Colonic mucosa (tissue), 4 donors: ENCODE data around the gene RSPH3. TPM values are rescaled to one million over a fixed set of nuclear protein-coding genes. Genes with fewer than 3 reads are reported as not detected.

ENCODE experiments used
- DNase-seq: peaks from one replicate; pipeline ENCODE4 v3.0.0-alpha.2; 2020
- H3K27ac ChIP-seq: fragments of 200-600 bp; one replicate; pipeline ENCODE4 v1.8.0; 2021
- H3K27me3 ChIP-seq: fragments of 200-600 bp; one replicate; pipeline ENCODE4 v1.8.0; 2021
- H3K36me3 ChIP-seq: fragments of 200-600 bp; one replicate; pipeline ENCODE4 v1.8.0; 2021
- H3K4me1 ChIP-seq: fragments of 200-600 bp; one replicate; pipeline ENCODE4 v1.8.0; 2021; ENCODE audit warnings: mild to moderate bottlenecking
- H3K4me3 ChIP-seq: fragments of 200-600 bp; one replicate; pipeline ENCODE4 v1.8.0; 2021
- H3K9ac ChIP-seq, 2 donors: one replicate each; pipeline ENCODE4 v1.7.0; 2013; ENCODE audit warnings: control low read depth in 2 of 2, low read depth in 2 of 2, low read length in 2 of 2
- H3K9me3 ChIP-seq: fragments of 200-600 bp; one replicate; pipeline ENCODE4 v1.8.0; 2021
- CTCF ChIP-seq: fragments of 200-600 bp; IDR thresholded peaks from one replicate; pipeline ENCODE4 v1.8.0; 2022; ENCODE audit warnings: antibody characterized with exemption, mild to moderate bottlenecking
- intact Hi-C: fragments of 100-400 bp; cut with DNase I; formaldehyde crosslinking; loops from one replicate; pipeline ENCODE4 v1.14.1; 2022
- total RNA-seq, 2 donors: library from RNA; stranded (reverse); fragmentation: NEBNext Ultra II Directional in 1 of 2; extraction: Animal tissue kit (Norgen Biotek cat#: 25700) in 1 of 2; gene quantifications; one replicate each; pipeline ENCODE4 v1.2.1, GENCODE V29; 2021
- donor health status: healthy.
- donor health status: DM: no; HTN: no; CAD: no.
- donor health status: DM: no; HTN: no; CAD: no.

The RSPH3 gene
- total RNA-seq, 2 donors from 2014 or later = 17.5 to 19.8 TPM

GRCh38 chr6:158938220-158938619, 61.8 kb downstream of the RSPH3 start:
- no peak overlapping the region for H3K4me3 ChIP-seq
- TF ChIP-seq CTCF = no peak
- H3K9ac ChIP-seq = no peak overlapping the region
- no peaks in the 10 kb centered on the region for H3K27me3 ChIP-seq
- intact Hi-C loops = no loop called here
- DNase-seq = no peak
- no peaks in the 10 kb centered on the region for H3K4me1 ChIP-seq
- no peaks in the 10 kb centered on the region for H3K9me3 ChIP-seq
- H3K27ac ChIP-seq = no peak overlapping the region
- no peaks in the 10 kb centered on the region for H3K36me3 ChIP-seq

GRCh38 chr6:158934157-158934556, 65.8 kb downstream of the RSPH3 start:
- no peak overlapping the region for H3K4me3 ChIP-seq
- H3K4me1 ChIP-seq = no peaks in the 10 kb centered on the region
- intact Hi-C loops = no loop called here
- no peak overlapping the region for H3K27ac ChIP-seq
- no peak overlapping the region for H3K9ac ChIP-seq
- H3K27me3 ChIP-seq = no peaks in the 10 kb centered on the region
- TF ChIP-seq CTCF = no peak
- no peaks in the 10 kb centered on the region for H3K36me3 ChIP-seq
- no peaks in the 10 kb centered on the region for H3K9me3 ChIP-seq
- no peak for DNase-seq

GRCh38 chr6:158933079-158933595, 66.9 kb downstream of the RSPH3 start:
- Histone ChIP-seq H3K27ac (no peak overlapping the region), H3K4me3 (no peak overlapping the region)

GRCh38 chr6:158928068-158928467, 71.9 kb downstream of the RSPH3 start:
- Histone ChIP-seq H3K9me3 (no peaks in the 10 kb centered on the region), H3K27ac (no peak overlapping the region), H3K4me1 (no peaks in the 10 kb centered on the region), H3K4me3 (no peak overlapping the region), H3K9ac (no peak overlapping the region), H3K36me3 (no peaks in the 10 kb centered on the region), H3K27me3 (no peaks in the 10 kb centered on the region)
- TF ChIP-seq CTCF = no peak
- DNase-seq = no peak
- intact Hi-C loops = no loop called here

More at GRCh38 chr6:158933079-158933595, 66.9 kb downstream of the RSPH3 start:
- Histone ChIP-seq H3K27me3 (no peaks in the 10 kb centered on the region), H3K36me3 (no peaks in the 10 kb centered on the region), H3K4me1 (no peaks in the 10 kb centered on the region), H3K9ac (no peak overlapping the region), H3K9me3 (no peaks in the 10 kb centered on the region)
- TF ChIP-seq CTCF = no peak
- no peak for DNase-seq
- intact Hi-C loops = no loop called here

- Histone ChIP-seq H3K9ac (no peak overlapping the region), H3K9me3 (no peaks in the 10 kb centered on the region), H3K36me3 (no peaks in the 10 kb centered on the region), H3K4me3 (no peak overlapping the region), H3K27ac (no peak overlapping the region), H3K27me3 (no peaks in the 10 kb centered on the region), H3K4me1 (no peaks in the 10 kb centered on the region)
- DNase-seq = no peak
- intact Hi-C loops = no loop called here
- TF ChIP-seq CTCF = no peak
Observed at GRCh38 chr6:158926414-158926813, 73.6 kb downstream of the RSPH3 start.
